GM23338 (cell line): ENCODE data around the gene SFTA2. TPM values are rescaled to one million over a fixed set of nuclear protein-coding genes. Genes with fewer than 3 reads are reported as not detected.
A peak's percentile ranks its signal among the peaks of the same experiment; 100 is the strongest.

ENCODE experiments used
- ATAC-seq: fragments of 200-7000 bp; cut with Tn5 transposase; 3 replicates; pipeline ENCODE4 v1.9.1; 2020
- DNase-seq: peaks from one replicate; pipeline ENCODE4 v3.0.0-alpha.2; 2015; ENCODE audit warnings: low spot score
- H2AFZ ChIP-seq: fragments of 200-600 bp; sonication (generic); 2 replicates; pipeline ENCODE4 v1.8.0; 2016; ENCODE audit warnings: antibody characterized with exemption, mild to moderate bottlenecking, moderate library complexity
- H3F3A ChIP-seq: fragments of 200-600 bp; sonication (generic); replicated peaks from 2 replicates; pipeline ENCODE4 v1.8.0; 2017; ENCODE audit warnings: antibody characterized with exemption, mixed run types, low read depth
- H3K27ac ChIP-seq: fragments of 200-600 bp; sonication (generic); 2 replicates; pipeline ENCODE4 v1.6.1; 2016; ENCODE audit warnings: low read depth
- H3K27me3 ChIP-seq: fragments of 200-600 bp; sonication (generic); 2 replicates; pipeline ENCODE4 v1.8.0; 2016; ENCODE audit warnings: mild to moderate bottlenecking, mixed run types, moderate library complexity; ENCODE audit not compliant: insufficient read depth
- H3K36me3 ChIP-seq: fragments of 200-600 bp; sonication (generic); 2 replicates; pipeline ENCODE4 v1.8.0; 2016; ENCODE audit warnings: mild to moderate bottlenecking; ENCODE audit not compliant: insufficient read depth
- H3K4me1 ChIP-seq: fragments of 200-600 bp; sonication (generic); 2 replicates; pipeline ENCODE4 v1.8.0; 2016; ENCODE audit warnings: mild to moderate bottlenecking, moderate library complexity; ENCODE audit not compliant: insufficient read depth
- H3K4me2 ChIP-seq: fragments of 200-600 bp; sonication (generic); 2 replicates; pipeline ENCODE4 v1.7.1; 2017; ENCODE audit warnings: mixed run types
- H3K4me3 ChIP-seq: fragments of 200-600 bp; sonication (generic); 2 replicates; pipeline ENCODE4 v1.6.1; 2016; ENCODE audit warnings: mixed run types
- H3K79me2 ChIP-seq: fragments of 200-600 bp; sonication (generic); replicated peaks from 2 replicates; pipeline ENCODE4 v1.8.0; 2017; ENCODE audit warnings: mild to moderate bottlenecking; ENCODE audit not compliant: insufficient read depth
- H3K9me2 ChIP-seq: fragments of 200-600 bp; sonication (generic); 2 replicates; pipeline ENCODE4 v1.8.0; 2017; ENCODE audit not compliant: insufficient read depth
- H4K20me1 ChIP-seq: fragments of 200-600 bp; sonication (generic); replicated peaks from 2 replicates; pipeline ENCODE4 v1.8.0; 2017; ENCODE audit warnings: mild to moderate bottlenecking; ENCODE audit not compliant: insufficient read depth
- H3K27ac Mint-ChIP-seq: 2 replicates; pipeline ENCODE4 v1.8.0; 2020; ENCODE audit warnings: inconsistent platforms, mild to moderate bottlenecking, moderate library complexity, mixed read lengths
- H3K27me3 Mint-ChIP-seq: 3 replicates; pipeline ENCODE4 v1.8.0; 2022; ENCODE audit warnings: low read depth, mild to moderate bottlenecking, moderate library complexity, mixed read lengths, inconsistent platforms; ENCODE audit not compliant: insufficient read depth, poor library complexity
- H3K36me3 Mint-ChIP-seq: 3 replicates; pipeline ENCODE4 v1.8.0; 2021; ENCODE audit warnings: low read depth, mild to moderate bottlenecking, inconsistent platforms, moderate library complexity, mixed read lengths
- H3K4me1 Mint-ChIP-seq: 3 replicates; pipeline ENCODE4 v1.8.0; 2020; ENCODE audit warnings: mild to moderate bottlenecking, inconsistent platforms, mixed read lengths
- H3K4me3 Mint-ChIP-seq: 3 replicates; pipeline ENCODE4 v1.8.0; 2021; ENCODE audit warnings: moderate library complexity, mild to moderate bottlenecking, inconsistent platforms, mixed read lengths
- H3K9me3 Mint-ChIP-seq: 3 replicates; pipeline ENCODE4 v1.8.0; 2020; ENCODE audit warnings: moderate library complexity, mild to moderate bottlenecking, inconsistent platforms, mixed read lengths
- CTCF ChIP-seq, 2 experiments: fragments of 200-600 bp in 1 of 2; sonication (generic) in 1 of 2; conservative IDR thresholded peaks; 2 replicates each; pipeline versions ENCODE4 v1.5.1 to v1.6.1; 2016 to 2017; ENCODE audit warnings: antibody characterized with exemption in 2 of 2, low read depth in 2 of 2, mild to moderate bottlenecking in 2 of 2, moderate library complexity in 1 of 2
- STAT1 ChIP-seq: IDR thresholded peaks from one replicate; pipeline ENCODE4 v1.6.1; 2016; ENCODE audit warnings: antibody characterized with exemption; ENCODE audit not compliant: unreplicated experiment
- ZNF331 ChIP-seq: fragments of 250-450 bp; sonication (Bioruptor Pico); IDR thresholded peaks from 2 replicates; pipeline ENCODE4 v1.5.0; 2020; ENCODE audit warnings: low read depth, mild to moderate bottlenecking, moderate library complexity
- polyA plus RNA-seq: library from polyadenylated mRNA; unstranded; fragments of >200 nt; fragmentation: Nextera tagmentation; extraction: Ambion mirVana; gene quantifications from 2 replicates; pipeline ENCODE4 v1.2.1, GENCODE V29; 2016
- total RNA-seq: library from RNA; depleted of rRNA; stranded (reverse); fragments of >200 nt; shearing (Covaris generic); gene quantifications from 2 replicates; pipeline ENCODE4 v1.2.3, GENCODE V29; 2014
- TF ChIP-seq, protein P1 (sequence below): IDR thresholded peaks from one replicate; pipeline ENCODE4 v1.6.1; 2018; ENCODE audit warnings: antibody characterized with exemption; ENCODE audit not compliant: unreplicated experiment
- TF ChIP-seq, protein P2 (sequence below): fragments of 250-450 bp; sonication (Bioruptor Pico); IDR thresholded peaks from 2 replicates; pipeline ENCODE4 v1.5.0; 2020; ENCODE audit warnings: mild to moderate bottlenecking, moderate library complexity

SFTA2 gene
- total and polyA plus RNA-seq, 2 experiments from 2014 or later: not detected

- Histone ChIP-seq H3K79me2 (peaks cover 44% of the 10 kb centered on the region), H3K27ac (no peak overlapping the region), H3F3A (peaks cover 4% of the 10 kb centered on the region; the same call in 1 of the 2 replicates), H3K27me3 (no peaks in the 10 kb centered on the region), H2AFZ (no peak overlapping the region), H3K4me2 (no peak overlapping the region), H4K20me1 (peaks cover 14% of the 10 kb centered on the region), H3K4me1 (peaks cover 20% of the 10 kb centered on the region), H3K4me3 (no peak overlapping the region), H3K9me2 (no peaks in the 10 kb centered on the region), H3K36me3 (peaks cover 5% of the 10 kb centered on the region)
- Mint-ChIP-seq H3K27me3 (peaks cover 11% of the 10 kb centered on the region), H3K9me3 (no peaks in the 10 kb centered on the region), H3K4me3 (no peak overlapping the region; the same call in 2 of the 3 replicates), H3K36me3 (peaks cover 56% of the 10 kb centered on the region), H3K27ac (peak overlapping the region; percentile 35; the same call in 1 of the 2 replicates), H3K4me1 (peaks cover 49% of the 10 kb centered on the region)
- no peak for ATAC-seq
- no peak for TF ChIP-seq CTCF (conservative IDR thresholded peaks at IDR 0.05; ENCODE audit: low read depth in 2 of 2)
- TF ChIP-seq ZNF331 (CRISPR knock-in tag): no peak
- DNase-seq: no peak
Measured at GRCh38 chr6:30889921-30890645, 41.9 kb downstream of the SFTA2 start.

- Mint-ChIP-seq H3K4me3 (no peak overlapping the region), H3K36me3 (peaks cover 50% of the 10 kb centered on the region), H3K27ac (no peak overlapping the region; the same call in 1 of the 2 replicates)
Measured at GRCh38 chr6:30889496-30889885, 42.5 kb downstream of the SFTA2 start.

More at GRCh38 chr6:30889496-30889885, 42.5 kb downstream of the SFTA2 start:
- Histone ChIP-seq H3K27ac (no peak overlapping the region), H3K4me3 (no peak overlapping the region), H3K36me3 (no peaks in the 10 kb centered on the region; the same call in none of the 2 replicates), H3K9me2 (no peaks in the 10 kb centered on the region), H4K20me1 (peaks cover 14% of the 10 kb centered on the region), H3K27me3 (no peaks in the 10 kb centered on the region), H2AFZ (no peak overlapping the region), H3K4me1 (peaks cover 23% of the 10 kb centered on the region), H3K79me2 (peaks cover 48% of the 10 kb centered on the region), H3K4me2 (no peak overlapping the region), H3F3A (peaks cover 7% of the 10 kb centered on the region; the same call in 1 of the 2 replicates)
- Mint-ChIP-seq H3K27me3 (peaks cover 14% of the 10 kb centered on the region), H3K4me1 (peaks cover 49% of the 10 kb centered on the region), H3K9me3 (no peaks in the 10 kb centered on the region)
- ATAC-seq (no peak), DNase-seq (no peak)
- TF ChIP-seq, protein P1, sequence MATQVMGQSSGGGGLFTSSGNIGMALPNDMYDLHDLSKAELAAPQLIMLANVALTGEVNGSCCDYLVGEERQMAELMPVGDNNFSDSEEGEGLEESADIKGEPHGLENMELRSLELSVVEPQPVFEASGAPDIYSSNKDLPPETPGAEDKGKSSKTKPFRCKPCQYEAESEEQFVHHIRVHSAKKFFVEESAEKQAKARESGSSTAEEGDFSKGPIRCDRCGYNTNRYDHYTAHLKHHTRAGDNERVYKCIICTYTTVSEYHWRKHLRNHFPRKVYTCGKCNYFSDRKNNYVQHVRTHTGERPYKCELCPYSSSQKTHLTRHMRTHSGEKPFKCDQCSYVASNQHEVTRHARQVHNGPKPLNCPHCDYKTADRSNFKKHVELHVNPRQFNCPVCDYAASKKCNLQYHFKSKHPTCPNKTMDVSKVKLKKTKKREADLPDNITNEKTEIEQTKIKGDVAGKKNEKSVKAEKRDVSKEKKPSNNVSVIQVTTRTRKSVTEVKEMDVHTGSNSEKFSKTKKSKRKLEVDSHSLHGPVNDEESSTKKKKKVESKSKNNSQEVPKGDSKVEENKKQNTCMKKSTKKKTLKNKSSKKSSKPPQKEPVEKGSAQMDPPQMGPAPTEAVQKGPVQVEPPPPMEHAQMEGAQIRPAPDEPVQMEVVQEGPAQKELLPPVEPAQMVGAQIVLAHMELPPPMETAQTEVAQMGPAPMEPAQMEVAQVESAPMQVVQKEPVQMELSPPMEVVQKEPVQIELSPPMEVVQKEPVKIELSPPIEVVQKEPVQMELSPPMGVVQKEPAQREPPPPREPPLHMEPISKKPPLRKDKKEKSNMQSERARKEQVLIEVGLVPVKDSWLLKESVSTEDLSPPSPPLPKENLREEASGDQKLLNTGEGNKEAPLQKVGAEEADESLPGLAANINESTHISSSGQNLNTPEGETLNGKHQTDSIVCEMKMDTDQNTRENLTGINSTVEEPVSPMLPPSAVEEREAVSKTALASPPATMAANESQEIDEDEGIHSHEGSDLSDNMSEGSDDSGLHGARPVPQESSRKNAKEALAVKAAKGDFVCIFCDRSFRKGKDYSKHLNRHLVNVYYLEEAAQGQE: no peak
- no peak for TF ChIP-seq ZNF331 (CRISPR knock-in tag)
- TF ChIP-seq STAT1: no peak
- TF ChIP-seq, protein P2, sequence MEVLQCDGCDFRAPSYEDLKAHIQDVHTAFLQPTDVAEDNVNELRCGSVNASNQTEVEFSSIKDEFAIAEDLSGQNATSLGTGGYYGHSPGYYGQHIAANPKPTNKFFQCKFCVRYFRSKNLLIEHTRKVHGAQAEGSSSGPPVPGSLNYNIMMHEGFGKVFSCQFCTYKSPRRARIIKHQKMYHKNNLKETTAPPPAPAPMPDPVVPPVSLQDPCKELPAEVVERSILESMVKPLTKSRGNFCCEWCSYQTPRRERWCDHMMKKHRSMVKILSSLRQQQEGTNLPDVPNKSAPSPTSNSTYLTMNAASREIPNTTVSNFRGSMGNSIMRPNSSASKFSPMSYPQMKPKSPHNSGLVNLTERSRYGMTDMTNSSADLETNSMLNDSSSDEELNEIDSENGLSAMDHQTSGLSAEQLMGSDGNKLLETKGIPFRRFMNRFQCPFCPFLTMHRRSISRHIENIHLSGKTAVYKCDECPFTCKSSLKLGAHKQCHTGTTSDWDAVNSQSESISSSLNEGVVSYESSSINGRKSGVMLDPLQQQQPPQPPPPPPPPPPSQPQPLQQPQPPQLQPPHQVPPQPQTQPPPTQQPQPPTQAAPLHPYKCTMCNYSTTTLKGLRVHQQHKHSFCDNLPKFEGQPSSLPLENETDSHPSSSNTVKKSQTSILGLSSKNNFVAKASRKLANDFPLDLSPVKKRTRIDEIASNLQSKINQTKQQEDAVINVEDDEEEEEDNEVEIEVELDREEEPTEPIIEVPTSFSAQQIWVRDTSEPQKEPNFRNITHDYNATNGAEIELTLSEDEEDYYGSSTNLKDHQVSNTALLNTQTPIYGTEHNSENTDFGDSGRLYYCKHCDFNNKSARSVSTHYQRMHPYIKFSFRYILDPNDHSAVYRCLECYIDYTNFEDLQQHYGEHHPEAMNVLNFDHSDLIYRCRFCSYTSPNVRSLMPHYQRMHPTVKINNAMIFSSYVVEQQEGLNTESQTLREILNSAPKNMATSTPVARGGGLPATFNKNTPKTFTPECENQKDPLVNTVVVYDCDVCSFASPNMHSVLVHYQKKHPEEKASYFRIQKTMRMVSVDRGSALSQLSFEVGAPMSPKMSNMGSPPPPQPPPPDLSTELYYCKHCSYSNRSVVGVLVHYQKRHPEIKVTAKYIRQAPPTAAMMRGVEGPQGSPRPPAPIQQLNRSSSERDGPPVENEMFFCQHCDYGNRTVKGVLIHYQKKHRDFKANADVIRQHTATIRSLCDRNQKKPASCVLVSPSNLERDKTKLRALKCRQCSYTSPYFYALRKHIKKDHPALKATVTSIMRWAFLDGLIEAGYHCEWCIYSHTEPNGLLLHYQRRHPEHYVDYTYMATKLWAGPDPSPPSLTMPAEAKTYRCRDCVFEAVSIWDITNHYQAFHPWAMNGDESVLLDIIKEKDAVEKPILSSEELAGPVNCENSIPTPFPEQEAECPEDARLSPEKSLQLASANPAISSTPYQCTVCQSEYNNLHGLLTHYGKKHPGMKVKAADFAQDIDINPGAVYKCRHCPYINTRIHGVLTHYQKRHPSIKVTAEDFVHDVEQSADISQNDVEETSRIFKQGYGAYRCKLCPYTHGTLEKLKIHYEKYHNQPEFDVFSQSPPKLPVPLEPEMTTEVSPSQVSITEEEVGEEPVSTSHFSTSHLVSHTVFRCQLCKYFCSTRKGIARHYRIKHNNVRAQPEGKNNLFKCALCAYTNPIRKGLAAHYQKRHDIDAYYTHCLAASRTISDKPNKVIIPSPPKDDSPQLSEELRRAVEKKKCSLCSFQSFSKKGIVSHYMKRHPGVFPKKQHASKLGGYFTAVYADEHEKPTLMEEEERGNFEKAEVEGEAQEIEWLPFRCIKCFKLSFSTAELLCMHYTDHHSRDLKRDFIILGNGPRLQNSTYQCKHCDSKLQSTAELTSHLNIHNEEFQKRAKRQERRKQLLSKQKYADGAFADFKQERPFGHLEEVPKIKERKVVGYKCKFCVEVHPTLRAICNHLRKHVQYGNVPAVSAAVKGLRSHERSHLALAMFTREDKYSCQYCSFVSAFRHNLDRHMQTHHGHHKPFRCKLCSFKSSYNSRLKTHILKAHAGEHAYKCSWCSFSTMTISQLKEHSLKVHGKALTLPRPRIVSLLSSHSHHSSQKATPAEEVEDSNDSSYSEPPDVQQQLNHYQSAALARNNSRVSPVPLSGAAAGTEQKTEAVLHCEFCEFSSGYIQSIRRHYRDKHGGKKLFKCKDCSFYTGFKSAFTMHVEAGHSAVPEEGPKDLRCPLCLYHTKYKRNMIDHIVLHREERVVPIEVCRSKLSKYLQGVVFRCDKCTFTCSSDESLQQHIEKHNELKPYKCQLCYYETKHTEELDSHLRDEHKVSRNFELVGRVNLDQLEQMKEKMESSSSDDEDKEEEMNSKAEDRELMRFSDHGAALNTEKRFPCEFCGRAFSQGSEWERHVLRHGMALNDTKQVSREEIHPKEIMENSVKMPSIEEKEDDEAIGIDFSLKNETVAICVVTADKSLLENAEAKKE (CRISPR knock-in tag): no peak
